ENCODE measurements around the gene CENPU. TPM values are rescaled to one million over a fixed set of nuclear protein-coding genes. Genes with fewer than 3 reads are reported as not detected.
A peak's percentile ranks its signal among the peaks of the same experiment; 100 is the strongest.

CENPU gene
- total RNA-seq, 2 donors from 2014 or later: 80.9 to 82.3 TPM

- peak in 1 of 2 donors; percentile 0 for ATAC-seq (replicated peaks in 1 of 2)
- Mint-ChIP-seq H3K4me3 (peak overlapping the region; percentile 95 to 99), H3K27me3 (ENCODE audit: low read depth) (no peaks in the 10 kb centered on the region), H3K27ac (peak overlapping the region; percentile 89), H3K9me3 (no peaks in the 10 kb centered on the region), H3K4me1 (ENCODE audit: low read depth) (peaks cover 54% of the 10 kb centered on the region), H3K36me3 (ENCODE audit: insufficient read depth in 2 of 2) (peaks cover 16 to 17% of the 10 kb centered on the region in 2 donors)
- DNase-seq: peak; percentile 20 to 32
Measured at GRCh38 chr4:184649971-184650855, 83.7 kb downstream of the CENPU start.

DNA sequence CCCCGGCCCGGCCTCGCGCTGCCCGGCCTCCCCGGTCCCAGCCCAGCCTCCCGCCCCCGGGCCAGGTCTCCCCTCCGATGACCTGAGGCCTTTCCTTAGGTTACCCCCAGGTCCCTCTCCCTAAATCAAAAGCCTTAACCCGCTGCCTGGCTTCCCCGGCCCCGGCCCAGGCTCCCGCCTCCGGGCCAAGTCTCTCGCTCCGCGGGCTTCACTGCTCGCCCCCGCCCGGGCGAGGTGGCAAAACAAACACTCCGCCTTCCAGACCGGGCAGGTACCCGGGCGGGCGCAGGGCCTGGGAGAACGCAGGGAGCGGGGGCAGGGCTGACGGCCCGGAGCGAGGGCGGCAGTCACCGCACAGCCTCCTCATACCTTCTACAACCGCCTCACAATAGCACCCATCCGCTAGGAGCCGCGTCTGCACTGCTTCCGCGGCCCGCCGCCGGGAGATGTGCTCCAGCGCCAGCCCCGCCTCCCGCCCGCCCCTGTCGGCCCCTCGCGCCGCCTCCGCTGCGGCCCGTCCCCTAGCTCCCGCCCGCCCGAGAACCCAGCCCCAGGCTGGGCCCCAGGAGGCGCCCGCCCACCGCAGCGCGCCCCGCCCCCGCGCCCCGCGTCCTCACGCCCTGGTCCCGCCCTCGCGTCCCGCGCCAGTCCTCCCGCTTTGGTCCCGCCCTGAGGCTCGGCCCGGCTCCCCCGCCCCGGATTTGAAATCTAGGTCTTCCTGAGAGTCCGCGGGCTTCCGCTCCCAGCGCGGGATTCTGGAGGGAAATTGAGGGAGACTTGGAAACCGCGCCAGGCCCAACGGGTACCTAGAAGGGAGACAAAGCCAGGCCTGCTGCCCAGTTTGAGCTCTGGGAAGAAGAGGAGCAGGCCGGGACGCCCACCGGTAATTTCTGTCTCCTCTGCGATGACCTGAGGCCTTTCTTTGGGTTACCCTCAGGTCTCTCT, 84.6 kb downstream of the CENPU start, which contains the start of the genes CASP3 and PRIMPOL:
Gene CASP3, minus strand, starts transcription at position 422 of the 945 bp plus-strand sequence. CDS start 10,994 bp downstream, outside the sequence.
Gene PRIMPOL, plus strand, starts transcription at position 713 of the 945 bp plus-strand sequence. CDS start 7,403 bp downstream, outside the sequence.
- Mint-ChIP-seq H3K4me1 (ENCODE audit: low read depth) (peaks cover 63% of the 10 kb centered on the region), H3K27me3 (ENCODE audit: low read depth) (no peaks in the 10 kb centered on the region), H3K9me3 (no peaks in the 10 kb centered on the region), H3K36me3 (ENCODE audit: insufficient read depth in 2 of 2) (peaks cover 16 to 19% of the 10 kb centered on the region in 2 donors), H3K27ac (peak within 1 kb of the TSS; percentile 98), H3K4me3 (peak within 1 kb of the TSS; percentile 99 to 100)
- ATAC-seq (replicated peaks in 1 of 2) (peak; percentile 91 to 92), DNase-seq (peak; percentile 97 to 98)

- Mint-ChIP-seq H3K36me3 (ENCODE audit: insufficient read depth in 2 of 2) (peaks cover 16 to 21% of the 10 kb centered on the region in 2 donors), H3K9me3 (no peaks in the 10 kb centered on the region), H3K4me3 (peak overlapping the region; percentile 99 to 100), H3K4me1 (ENCODE audit: low read depth) (peaks cover 70% of the 10 kb centered on the region), H3K27me3 (ENCODE audit: low read depth) (no peaks in the 10 kb centered on the region), H3K27ac (peak overlapping the region; percentile 98)
- ATAC-seq (replicated peaks in 1 of 2) (peak; percentile 22 to 32), DNase-seq (peak; percentile 57 to 68)
Measured at GRCh38 chr4:184648313-184649025, 85.4 kb downstream of the CENPU start.

GRCh38 chr4:184648054-184648312, 85.9 kb downstream of the CENPU start:
- DNase-seq (no peak), ATAC-seq (replicated peaks in 1 of 2) (no peak)
- Mint-ChIP-seq H3K36me3 (ENCODE audit: insufficient read depth in 2 of 2) (peaks cover 16 to 21% of the 10 kb centered on the region in 2 donors), H3K27me3 (ENCODE audit: low read depth) (no peaks in the 10 kb centered on the region), H3K9me3 (no peaks in the 10 kb centered on the region), H3K4me1 (ENCODE audit: low read depth) (peaks cover 70% of the 10 kb centered on the region), H3K27ac (peak overlapping the region; percentile 98), H3K4me3 (peak overlapping the region; percentile 99 to 100)

DNA sequence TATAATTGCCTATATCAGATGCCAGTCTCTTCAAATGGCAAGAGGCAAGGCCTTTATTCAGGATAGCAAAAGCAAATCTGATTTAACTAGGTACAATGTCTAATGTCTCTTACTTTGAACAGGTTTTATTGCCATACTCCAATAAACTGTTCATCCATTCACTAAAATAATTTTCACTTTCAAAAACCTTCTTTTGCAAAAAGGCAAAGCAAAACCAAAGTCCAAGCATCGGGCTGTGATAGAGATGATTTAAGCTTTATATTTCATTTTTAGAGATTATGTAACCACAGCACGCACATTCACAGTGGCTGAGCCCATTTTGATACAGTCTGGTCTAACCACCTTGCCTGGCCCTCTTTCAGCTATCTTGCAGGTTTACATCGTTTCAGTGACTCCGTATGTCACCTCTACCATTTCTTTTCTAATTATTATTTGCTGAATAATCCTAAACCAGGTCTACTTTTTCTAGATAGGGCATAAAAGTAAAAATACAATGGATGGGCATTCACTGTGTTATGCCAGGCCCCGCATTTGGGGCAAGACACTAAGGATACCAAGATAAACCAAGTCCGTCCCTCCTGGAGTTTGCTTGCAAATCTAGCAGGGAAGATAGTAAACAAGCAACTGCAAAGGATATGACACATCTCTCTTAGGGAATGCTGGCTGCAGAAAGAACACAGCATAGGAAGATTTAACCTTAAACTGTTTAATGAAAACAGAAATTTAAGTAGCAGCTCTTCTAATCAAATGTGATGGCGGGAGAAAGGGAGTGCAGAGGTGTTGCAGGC, 86.4 kb downstream of the CENPU start:
- DNase-seq (no peak), ATAC-seq (replicated peaks in 1 of 2) (no peak)
- Mint-ChIP-seq H3K4me1 (ENCODE audit: low read depth) (peaks cover 73% of the 10 kb centered on the region), H3K27me3 (ENCODE audit: low read depth) (no peaks in the 10 kb centered on the region), H3K4me3 (peak overlapping the region; percentile 99 to 100), H3K27ac (peak overlapping the region; percentile 98), H3K9me3 (no peaks in the 10 kb centered on the region), H3K36me3 (ENCODE audit: insufficient read depth in 2 of 2) (peaks cover 16 to 21% of the 10 kb centered on the region in 2 donors)

- peaks cover 68% of the 10 kb centered on the region for H3K4me1 Mint-ChIP-seq (ENCODE audit: low read depth)
- peak overlapping the region; percentile 99 to 100 for H3K4me3 Mint-ChIP-seq
- DNase-seq (no peak), ATAC-seq (replicated peaks in 1 of 2) (no peak)
- H3K27me3 Mint-ChIP-seq (ENCODE audit: low read depth): no peaks in the 10 kb centered on the region
- peak overlapping the region; percentile 86 for H3K27ac Mint-ChIP-seq
- peaks cover 18 to 24% of the 10 kb centered on the region in 2 donors for H3K36me3 Mint-ChIP-seq (ENCODE audit: insufficient read depth in 2 of 2)
- no peaks in the 10 kb centered on the region for H3K9me3 Mint-ChIP-seq
Measured at GRCh38 chr4:184645904-184646610, 87.8 kb downstream of the CENPU start.

GRCh38 chr4:184644553-184645307, 89.2 kb downstream of the CENPU start:
- peaks cover 65% of the 10 kb centered on the region for H3K4me1 Mint-ChIP-seq (ENCODE audit: low read depth)
- ATAC-seq (replicated peaks in 1 of 2) (no peak), DNase-seq (peak in 1 of 2 donors; percentile 18)
- H3K27me3 Mint-ChIP-seq (ENCODE audit: low read depth): no peaks in the 10 kb centered on the region
- peak overlapping the region; percentile 57 for H3K27ac Mint-ChIP-seq
- H3K9me3 Mint-ChIP-seq: no peaks in the 10 kb centered on the region
- H3K36me3 Mint-ChIP-seq (ENCODE audit: insufficient read depth in 2 of 2): peaks cover 14 to 24% of the 10 kb centered on the region in 2 donors
- H3K4me3 Mint-ChIP-seq: peak overlapping the region; percentile 23 to 75

Other genes starting within 250 kb of the CENPU start
- 10 to 100 TPM; 48.9 to 50.6 TPM for gene CASP3, start 84.6 kb downstream of the CENPU start, total RNA-seq
- gene PRIMPOL, start 84.4 kb downstream of the CENPU start, total RNA-seq: 10 to 100 TPM; 24.1 to 34.2 TPM
- 10 to 100 TPM; 31.3 to 39.5 TPM for gene ACSL1, start 91.9 kb upstream of the CENPU start, total RNA-seq